NCI-H1436 (cell line): Measurements from ENCODE around the gene CPM.

Experiments used
- DNase-seq: peaks from one replicate; lab custom pipeline; 2025; lab: John Stamatoyannopoulos, UW

Gene CPM

DNA sequence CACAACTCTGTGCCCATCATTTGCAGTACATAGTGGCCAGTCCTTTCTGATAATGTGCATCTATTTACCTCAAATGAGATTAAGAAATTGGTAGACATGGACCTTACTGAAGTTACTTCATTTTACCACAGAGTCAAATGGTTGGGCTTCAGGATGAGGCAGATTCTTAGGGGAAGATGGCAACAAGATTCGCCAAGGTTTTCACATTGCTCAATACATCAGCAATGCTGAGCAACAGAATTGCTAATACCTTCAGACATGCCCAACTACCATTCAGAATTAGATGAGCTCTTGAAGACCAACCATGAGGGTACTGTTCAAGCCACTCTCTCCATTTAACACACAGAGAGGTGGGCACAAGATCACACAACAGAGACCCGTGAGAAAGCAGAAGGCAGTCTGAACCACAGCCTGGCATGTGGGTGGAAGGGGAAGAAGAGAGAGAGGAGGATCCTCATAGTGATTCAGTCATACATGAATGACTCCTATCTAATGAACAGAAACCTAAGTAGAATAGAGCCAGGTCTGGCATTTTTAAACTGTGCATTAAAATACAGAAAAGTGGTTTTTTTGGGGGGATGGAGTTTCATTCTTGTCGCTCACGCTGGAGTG is 28.5 kb downstream of the CPM start:
- no peak for DNase-seq

DNA sequence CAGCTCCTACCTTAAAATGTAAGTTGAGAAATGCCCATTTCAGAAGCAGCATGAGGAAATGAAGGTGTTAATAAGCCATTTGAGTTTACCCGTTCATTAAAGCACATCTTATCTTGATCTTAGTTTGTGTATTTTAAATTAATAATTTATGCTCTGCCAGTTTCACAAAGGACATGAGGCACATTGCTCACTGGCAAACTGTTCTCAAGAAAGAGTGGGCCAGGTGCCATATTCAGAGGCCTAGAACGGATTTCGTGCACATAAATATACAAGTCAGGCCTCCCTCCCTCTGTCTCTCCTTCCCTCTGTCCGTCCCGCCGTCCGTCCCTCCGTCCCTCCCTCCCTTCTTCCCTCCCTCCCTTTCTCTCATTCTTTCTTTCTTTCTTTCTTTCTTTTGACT is 29.5 kb downstream of the CPM start:
- no peak for DNase-seq

GRCh38 chr12:68901551-68901950 is 31.4 kb downstream of the CPM start:
- DNase-seq, result no peak

DNA sequence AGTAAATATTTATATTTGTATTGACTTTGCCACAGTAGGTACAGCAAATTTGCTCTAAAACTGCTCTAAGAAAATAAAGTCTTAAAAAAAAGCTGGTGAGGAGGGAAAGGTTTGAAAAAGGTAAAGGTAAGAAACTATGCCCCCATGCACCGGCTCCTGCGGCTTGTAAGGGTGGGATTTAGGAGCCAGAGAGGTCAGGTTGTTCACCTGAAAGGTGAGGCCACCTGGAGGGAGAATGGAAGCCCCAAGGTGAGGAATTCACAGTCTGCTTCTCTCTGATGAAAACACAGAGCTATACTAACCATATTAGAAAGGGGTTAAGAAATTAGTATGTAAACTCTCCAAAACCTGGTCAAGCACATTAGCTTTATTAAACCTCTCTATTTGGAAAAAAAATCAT is 31.8 kb downstream of the CPM start:
- no peak for DNase-seq

GRCh38 chr12:68900241-68900640 is 32.7 kb downstream of the CPM start:
- DNase-seq, result no peak

- no peak for DNase-seq
These were observed 33.7 kb downstream of the CPM start for GRCh38 chr12:68899251-68899771.

DNA sequence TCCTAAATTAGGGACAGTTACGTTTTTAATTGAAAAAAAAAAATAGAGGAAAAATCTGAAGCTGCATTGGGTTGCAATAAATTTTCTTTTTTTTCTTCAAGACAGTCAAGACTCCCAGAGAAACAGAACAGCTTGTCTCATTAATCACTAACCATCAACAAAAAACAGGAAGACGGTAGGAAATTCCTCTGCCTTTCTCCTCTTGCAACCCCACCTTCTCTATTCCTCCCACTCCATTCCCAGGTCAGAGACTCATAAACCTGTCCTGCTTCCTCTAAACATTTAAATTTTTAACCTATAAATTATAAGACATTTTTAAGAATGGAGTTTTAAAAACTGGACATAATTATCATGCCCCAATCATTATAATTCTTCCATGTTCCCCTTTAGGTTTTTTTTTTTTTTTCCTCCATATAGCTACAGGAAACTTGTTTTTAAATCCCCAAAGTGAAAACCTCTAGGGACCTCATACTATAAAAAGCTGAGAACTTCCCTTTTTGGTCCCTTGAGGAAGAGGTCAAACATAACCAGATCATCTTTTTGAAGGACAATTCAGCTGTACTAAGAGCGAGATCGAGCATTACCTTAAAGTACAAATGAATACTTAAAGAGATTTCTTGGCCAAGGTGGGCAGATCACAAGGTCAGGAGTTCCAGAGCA is 36.0 kb downstream of the CPM start:
- DNase-seq, result no peak

- DNase-seq, result no peak
These were observed 38.6 kb downstream of the CPM start for GRCh38 chr12:68894276-68894855.

- DNase-seq, result no peak
These were observed 39.2 kb downstream of the CPM start for GRCh38 chr12:68893741-68894140.

- no peak for DNase-seq
These were observed 39.8 kb downstream of the CPM start for GRCh38 chr12:68893201-68893600.

- no peak for DNase-seq
These were observed 41.8 kb downstream of the CPM start for GRCh38 chr12:68891141-68891540.

DNA sequence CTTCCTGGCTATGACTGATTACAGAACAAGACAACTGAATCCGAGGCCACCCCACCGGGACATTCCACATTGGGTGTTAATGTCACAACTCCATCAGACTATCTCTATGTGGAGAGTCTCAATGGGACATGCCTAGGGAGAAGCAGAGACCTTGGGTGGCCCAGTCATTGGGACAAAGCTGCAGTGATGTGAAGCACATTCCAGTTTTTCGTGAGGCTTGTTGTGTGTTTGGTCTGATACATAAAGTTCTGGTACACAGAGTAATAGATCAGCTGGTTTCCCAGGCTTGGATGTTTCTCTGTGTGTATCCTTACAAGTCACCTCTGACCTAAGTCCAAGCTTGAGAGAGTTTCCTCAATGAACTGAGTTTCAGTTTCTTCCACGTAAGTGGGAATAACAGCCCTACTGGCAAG is 42.3 kb downstream of the CPM start:
- DNase-seq, result no peak

GRCh38 chr12:68888243-68888642 is 44.7 kb downstream of the CPM start:
- no peak for DNase-seq

- DNase-seq, result no peak
These were observed 45.3 kb downstream of the CPM start for GRCh38 chr12:68887641-68888040.

DNA sequence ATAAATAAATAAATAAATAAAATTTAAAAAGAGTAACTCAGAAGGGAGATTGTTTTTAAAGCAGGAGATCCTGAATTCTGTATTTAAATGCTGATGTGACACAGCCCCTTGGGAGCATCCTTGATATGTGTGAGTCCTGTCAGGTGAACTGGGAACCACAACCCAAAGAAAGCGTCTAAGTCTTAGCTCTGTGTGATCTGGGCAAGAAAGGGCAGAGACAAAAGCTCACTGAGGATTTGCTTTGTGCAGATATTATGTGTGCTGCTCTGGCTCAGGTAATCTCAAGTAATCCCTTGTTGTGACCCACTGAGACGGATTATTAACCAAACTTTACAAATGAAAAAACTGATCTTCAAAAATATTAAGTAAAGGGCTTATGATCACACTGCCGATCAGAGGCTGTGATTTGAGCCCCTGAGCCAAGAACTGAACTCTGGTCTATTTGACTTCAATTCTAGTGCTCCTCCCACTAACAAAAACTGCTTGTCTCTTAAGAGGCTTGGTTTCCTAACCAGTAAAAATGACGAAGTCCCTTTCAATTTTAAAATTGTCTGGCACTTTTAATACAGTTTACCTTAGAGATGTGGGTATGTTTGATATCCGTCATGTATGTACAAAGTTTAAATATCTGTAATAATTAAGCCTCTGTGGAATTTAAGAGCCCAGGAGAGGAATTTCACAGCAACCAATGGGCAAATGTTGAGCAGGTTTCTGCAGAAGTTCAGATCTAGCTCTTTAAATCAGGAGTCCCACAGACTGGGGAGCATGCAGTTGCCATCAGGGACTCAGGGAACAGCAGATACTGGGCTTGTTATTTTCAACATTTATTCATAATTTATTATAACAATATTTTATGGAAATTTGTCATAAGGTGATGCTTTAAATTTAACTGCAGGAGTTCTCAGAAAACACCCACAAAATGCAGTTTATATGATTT is 46.1 kb downstream of the CPM start:
- DNase-seq, result no peak

DNA sequence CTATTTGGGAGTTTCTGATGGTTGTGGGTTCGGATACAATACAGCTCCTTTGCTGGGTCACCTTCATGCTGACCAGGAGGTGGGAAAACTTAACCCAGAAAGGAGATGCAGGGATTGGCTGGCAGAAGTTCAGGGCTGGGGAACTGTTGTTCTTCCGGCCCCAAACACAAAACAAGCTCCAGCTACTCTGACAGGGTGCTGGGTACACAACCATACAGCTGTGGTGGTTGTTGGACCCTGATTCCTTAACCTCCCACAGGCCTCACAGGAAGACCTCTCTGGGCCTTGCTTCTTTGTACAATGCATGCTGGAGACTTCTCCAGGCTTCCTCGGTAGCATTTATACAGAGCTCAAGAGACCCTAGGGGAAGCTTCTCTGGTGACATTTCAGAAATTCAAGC is 47.6 kb downstream of the CPM start:
- no peak for DNase-seq

DNA sequence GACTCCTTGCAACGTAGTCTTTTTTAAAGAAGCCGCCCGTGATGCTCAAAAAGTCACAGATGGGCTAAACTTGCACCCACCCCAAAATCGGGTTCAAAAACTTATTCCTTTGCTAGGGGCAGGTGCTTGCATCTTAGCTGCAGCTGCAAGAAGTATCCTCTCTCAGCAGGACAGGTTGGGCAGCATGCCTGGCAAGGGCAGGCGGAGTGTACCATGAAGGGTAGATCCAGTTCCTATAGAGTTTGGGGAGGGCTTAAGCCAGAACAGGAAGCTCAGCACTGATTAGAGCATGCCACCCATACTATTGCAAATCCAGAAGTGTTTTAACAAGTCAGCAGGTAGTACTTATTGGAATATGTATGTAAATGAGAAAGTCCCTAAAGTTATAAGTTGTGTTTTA is 48.7 kb downstream of the CPM start:
- DNase-seq, result no peak

GRCh38 chr12:68883151-68883550 is 49.8 kb downstream of the CPM start:
- DNase-seq, result no peak

DNA sequence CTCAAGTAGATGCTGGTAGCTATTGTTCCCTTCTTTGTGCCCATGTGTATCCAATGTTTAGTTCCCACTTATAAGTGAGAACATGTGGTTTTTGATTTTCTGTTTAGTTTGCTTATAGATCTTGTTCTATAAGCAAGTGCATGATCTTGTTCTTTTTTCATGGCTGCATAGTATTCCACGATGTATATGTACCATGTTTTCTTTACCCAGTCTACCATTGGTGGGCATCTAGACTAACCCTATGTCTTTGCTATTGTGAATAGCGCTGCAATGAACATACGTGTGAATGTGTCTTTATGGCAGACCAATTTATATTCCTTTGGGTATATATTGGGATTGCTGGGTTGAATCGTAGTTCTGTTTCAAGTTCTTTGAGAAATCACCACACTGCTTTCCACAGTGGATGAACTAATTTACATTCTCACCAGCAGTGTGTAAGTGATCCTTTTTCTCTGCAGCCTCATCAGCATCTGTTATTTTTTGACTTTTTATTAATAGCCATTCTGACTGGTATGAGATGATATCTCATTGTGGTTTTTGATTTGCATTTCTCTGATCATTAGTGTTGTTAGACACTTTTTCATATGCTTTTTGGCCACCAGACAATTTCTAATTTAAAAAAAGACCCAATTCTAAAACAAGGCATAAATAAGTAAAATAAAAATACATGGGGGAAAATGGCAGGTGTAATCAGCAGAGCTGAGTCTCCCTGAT is 50.6 kb downstream of the CPM start:
- DNase-seq, result no peak

DNA sequence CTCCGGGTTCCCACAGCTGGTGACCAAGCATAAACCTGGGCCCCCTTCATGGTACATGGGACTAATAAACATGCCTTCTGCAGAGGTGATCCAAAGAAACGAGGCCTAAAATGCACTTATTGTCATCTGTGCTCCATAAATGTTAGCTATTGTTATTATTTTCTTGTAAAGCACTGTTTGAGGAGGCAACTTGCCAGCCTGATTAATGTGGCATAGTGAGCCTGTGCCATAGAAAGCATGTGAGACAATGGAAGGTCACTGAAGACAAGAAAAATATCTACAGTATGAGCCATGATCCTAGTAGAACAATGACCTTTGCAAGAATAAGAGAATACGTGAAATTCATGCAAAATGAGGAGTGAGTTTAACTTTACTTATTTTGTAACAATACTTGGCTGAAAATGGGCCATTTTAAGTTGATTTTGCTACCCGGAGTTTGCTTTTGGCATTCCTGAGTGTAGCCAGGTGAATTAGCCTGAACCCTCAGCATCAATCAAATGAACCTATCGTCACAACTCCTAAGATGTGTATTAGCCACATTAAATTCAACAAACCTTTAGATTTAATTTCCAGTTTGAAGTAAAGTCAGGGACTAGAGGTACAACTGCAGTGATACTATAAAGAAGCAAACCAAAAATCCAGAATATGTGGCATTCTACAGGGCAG is 52.2 kb downstream of the CPM start:
- no peak for DNase-seq

DNA sequence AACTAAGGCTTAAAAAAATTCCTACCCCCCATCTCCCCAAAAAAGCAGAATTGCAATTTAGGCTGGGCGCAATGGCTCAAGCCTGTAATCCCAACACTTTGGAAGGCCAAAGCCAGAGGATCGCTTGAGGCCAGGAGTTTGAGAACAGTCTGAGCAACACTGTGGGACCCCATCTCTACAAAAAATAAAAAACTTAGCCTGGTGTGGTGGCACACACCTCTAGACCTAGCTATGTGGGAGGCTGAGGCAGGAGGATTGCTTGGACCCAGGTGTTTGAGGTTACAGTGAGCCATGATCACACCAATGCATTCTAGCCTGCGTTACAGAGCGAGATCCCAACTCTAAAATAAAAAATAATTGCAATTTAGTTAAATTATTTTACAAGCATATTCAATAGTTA is 54.1 kb downstream of the CPM start:
- DNase-seq, result no peak
